NCI-H69 (cell line): ENCODE results near the gene TUBA3C.
"Not testable (repeated sequence)": the region's sequence is repeated elsewhere in the genome, so short reads cannot be mapped to it uniquely, and the experiment has no call there.

Source experiments
- DNase-seq: peaks from one replicate; lab custom pipeline; 2025; lab: John Stamatoyannopoulos, UW

Gene TUBA3C

DNA sequence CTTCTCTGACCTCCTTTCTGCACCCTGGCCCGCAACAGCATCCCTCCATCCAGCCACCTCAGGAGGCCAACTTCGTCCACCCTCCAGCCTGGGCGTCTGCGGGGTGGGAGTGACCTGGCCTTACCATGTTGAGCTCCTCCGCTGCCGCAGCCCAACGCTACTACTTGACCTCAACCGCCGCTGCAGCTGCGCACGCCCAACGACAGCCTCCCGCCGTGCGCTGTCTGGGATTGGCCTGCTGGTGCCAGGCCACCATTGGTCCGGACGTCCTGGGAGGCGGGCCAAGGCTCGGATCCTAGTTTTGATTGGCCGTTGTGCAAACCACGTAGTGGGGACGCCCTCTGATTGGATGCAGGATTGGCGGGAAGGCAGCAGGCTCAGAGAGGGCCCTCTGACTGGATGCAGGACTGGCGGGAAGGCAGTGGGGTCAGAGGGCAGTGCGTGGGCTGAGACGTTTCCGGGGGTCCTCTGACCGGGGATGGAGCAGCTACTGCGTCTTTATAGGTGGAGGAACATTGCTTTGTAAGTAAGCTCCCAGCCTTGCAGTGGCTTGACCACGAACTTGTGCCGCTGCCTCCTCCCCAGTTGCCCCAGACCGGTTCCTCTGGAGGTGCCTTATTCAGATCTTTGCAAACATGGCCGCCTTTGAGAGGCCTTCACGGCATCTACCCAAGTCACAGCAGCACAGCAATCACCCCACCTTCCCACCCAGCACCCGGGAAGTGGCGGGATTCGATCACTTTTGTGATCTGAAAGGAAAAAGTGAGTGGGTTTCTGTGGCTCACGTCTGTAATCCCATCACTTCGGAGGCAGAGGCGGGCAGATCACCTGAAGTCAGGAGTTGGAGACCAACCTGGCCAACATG lies at the start of gene TUBA3C:
TSS of gene TUBA3C (minus strand) at position 204 of the 865 bp plus-strand sequence. CDS start at position 127, 77 bp downstream.
- DNase-seq: no peak

GRCh38 chr13:19207413-19207812 lies 25.8 kb upstream of the TUBA3C start:
- DNase-seq: not testable (repeated sequence)

- not testable (repeated sequence) for DNase-seq
Measured at GRCh38 chr13:19192622-19193021, 11.0 kb upstream of the TUBA3C start.

DNA sequence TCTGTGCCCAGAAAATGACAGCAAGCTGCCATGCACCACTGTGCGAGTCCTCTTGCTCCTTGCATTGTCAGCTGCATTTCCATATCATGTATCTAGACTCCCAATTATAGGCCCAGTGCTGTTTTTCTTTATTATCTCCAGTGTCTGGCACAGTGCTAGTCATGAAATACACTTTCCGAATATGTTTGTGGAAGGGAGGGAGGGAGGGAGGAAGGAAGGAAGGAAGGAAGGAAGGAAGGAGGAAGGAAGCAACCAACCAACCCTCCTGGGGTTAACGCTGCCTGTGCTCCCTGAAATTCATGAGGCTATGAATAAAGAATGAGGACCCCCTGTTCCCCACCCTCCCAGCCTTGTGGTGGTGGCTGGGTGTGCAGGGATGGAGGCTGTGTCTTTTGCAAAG lies 8.3 kb upstream of the TUBA3C start:
- not testable (repeated sequence) for DNase-seq

- not testable (repeated sequence) for DNase-seq
Measured at GRCh38 chr13:19189368-19189767, 7.7 kb upstream of the TUBA3C start.

- DNase-seq: no peak
Measured at GRCh38 chr13:19185865-19186645, 4.4 kb upstream of the TUBA3C start.

- DNase-seq: no peak
Measured at GRCh38 chr13:19185086-19185864, 3.7 kb upstream of the TUBA3C start.

DNA sequence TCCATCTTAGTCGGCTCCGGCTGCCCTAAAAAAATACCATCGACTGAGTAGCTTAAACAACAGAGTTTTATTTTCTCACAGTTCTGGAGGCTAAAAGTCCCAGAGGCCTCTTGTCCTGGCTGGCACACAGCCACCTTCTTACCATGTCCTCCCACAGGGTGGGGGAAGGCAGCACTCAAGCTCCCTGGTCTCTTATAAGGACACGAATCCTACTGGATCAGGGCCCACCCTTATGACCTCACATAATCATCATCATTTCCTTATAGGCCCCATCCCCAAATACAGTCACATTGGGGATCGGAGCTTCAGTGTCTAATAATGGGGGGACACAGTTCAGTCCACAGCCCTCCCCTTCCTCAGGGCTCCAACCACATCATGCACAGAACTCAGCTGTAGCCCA lies 2.6 kb upstream of the TUBA3C start:
- DNase-seq: no peak

- no peak for DNase-seq
Measured at GRCh38 chr13:19183676-19184075, 2.1 kb upstream of the TUBA3C start.

DNA sequence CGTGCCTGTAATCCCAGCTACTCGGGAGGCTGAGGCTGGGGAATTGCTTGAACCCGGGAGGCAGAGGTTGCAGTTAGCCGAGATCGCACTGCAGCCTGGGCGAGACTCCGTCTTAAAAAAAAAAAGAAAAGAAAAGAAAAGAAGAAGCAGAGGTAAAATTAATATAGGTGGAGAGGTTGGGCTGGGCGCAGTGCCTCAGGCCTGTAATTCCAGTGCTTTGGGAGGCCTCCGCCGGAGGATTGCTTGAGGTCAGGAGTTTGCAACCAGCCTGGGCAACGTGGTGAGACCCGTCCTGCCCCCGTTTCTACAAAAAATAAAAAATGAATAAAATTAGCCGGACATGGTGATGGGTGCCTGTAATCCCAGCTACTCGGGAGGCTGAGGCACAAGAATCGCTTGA lies 912 bp upstream of the TUBA3C start:
- DNase-seq: no peak

GRCh38 chr13:19181021-19181620 lies 503 bp downstream of the TUBA3C start:
- DNase-seq: no peak

GRCh38 chr13:19179916-19180315 lies 1.7 kb downstream of the TUBA3C start:
- DNase-seq: no peak

- no peak for DNase-seq
Measured at GRCh38 chr13:19178901-19179593, 2.6 kb downstream of the TUBA3C start.

DNA sequence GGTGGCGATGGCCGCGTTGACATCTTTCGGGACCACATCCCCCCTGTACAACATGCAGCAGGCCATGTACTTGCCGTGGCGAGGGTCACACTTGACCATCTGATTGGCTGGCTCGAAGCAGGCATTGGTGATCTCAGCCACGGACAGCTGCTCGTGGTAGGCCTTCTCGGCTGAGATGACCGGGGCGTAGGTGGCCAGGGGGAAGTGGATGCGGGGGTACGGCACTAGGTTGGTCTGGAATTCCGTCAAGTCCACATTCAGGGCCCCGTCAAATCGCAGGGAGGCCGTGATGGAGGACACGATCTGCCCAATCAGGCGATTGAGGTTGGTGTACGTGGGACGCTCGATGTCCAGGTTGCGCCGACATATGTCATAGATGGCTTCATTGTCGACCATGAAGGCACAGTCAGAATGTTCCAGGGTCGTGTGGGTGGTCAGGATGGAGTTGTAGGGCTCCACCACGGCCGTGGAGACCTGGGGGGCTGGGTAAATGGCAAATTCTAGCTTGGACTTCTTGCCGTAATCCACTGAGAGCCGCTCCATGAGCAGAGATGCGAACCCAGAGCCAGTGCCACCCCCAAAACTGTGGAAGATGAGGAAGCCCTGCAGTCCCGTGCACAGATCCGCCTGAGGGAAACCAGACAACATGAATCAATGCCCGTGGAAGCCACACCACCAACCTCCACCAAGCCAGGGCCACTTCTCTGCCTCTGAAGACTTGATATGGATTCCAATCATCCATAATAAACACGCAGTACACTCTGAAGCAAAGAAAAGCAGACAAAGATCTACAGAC lies 4.4 kb downstream of the TUBA3C start:
- DNase-seq: not testable (repeated sequence)

DNA sequence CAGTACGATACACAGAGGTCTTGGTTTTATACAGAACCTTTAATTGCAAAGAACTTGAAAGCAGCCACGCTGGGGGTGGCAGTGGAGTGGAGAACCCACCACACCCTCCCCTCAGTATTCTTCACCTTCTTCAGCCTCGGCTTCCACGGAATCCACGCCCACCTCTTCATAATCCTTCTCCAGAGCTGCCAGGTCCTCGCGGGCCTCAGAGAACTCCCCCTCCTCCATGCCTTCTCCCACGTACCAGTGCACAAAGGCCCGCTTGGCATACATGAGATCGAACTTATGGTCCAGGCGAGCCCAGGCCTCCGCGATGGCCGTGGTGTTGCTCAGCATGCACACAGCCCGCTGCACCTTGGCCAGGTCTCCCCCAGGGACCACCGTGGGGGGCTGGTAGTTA lies 7.9 kb downstream of the TUBA3C start:
- DNase-seq: no peak

- no peak for DNase-seq
Measured at GRCh38 chr13:19172647-19173030, 9.0 kb downstream of the TUBA3C start.

GRCh38 chr13:19172007-19172646 lies 9.5 kb downstream of the TUBA3C start:
- no peak for DNase-seq

DNA sequence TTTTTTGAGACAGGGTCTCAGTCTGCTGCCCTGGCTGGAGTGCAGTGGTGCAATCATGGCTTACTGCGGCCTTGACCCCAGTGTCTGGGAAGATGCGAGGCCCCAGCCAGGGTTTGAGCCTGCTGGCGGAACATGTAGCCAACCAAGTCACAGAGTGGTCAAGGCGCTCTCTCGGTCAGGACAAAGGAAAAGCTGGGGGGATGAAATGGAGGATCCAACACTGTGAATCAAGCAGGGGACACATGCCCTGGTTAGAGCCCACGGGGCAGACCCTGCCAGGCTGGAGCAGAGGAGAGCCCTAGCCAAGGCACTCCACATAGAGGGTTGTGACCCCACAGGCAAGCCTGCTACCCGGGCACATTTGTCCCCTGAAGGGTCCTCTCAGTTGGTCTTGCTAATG lies 10.1 kb downstream of the TUBA3C start:
- no peak for DNase-seq

DNA sequence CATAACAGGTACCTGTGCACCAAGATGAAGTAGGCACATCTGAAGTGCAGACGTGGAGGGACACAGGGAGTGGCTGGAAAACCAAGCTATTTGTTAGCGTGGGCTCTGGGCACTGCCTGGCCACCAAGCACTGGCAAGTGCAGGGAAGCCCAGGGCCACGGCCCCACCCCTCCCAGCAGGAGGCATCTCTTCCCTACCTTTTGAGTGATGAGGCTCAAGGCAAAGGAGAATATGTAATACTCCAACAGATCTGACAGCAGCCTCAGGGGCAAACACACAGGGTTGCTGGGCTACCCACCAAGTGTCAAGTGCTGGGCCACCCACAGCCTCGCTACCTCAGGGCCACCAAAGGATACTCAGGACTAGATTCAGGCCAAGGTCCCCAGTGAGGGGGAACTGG lies 11.6 kb downstream of the TUBA3C start:
- DNase-seq: no peak

- no peak for DNase-seq
Measured at GRCh38 chr13:19169496-19169895, 12.1 kb downstream of the TUBA3C start.
